A549 (cell line): ENCODE data around the gene RFX1.

Source experiments
- CHD2 ChIP-seq: fragments of 150-350 bp; IDR thresholded peaks from 2 replicates; pipeline ENCODE4 v1.6.1; 2014; ENCODE audit warnings: low read length; ENCODE audit not compliant: partially characterized antibody
- CTCF ChIP-seq: fragments of >200 bp; sonication (Bioruptor Twin); formaldehyde crosslinking; IDR thresholded peaks from 3 replicates; pipeline ENCODE4 v1.5.1; 2016
- GATA3 ChIP-seq: IDR thresholded peaks from 2 replicates; pipeline ENCODE4 v1.6.1; 2012; ENCODE audit warnings: borderline replicate concordance
- HEYL ChIP-seq: fragments of 250-450 bp; sonication (Bioruptor Pico); IDR thresholded peaks from 2 replicates; pipeline ENCODE4 v1.8.0; 2021; ENCODE audit warnings: mild to moderate bottlenecking, moderate library complexity
- KDM1A ChIP-seq: fragments of 200-600 bp; sonication (generic); IDR thresholded peaks from 2 replicates; pipeline ENCODE4 v1.6.1; 2016; ENCODE audit warnings: low read depth, mild to moderate bottlenecking
- MYC ChIP-seq: IDR thresholded peaks from 2 replicates; pipeline ENCODE4 v1.6.1; 2012; ENCODE audit warnings: mild to moderate bottlenecking, inconsistent platforms, low read length, improper control_type of control experiment, borderline replicate concordance
- POLR2A ChIP-seq: IDR thresholded peaks from 2 replicates; pipeline ENCODE4 v1.6.1; 2012; ENCODE audit warnings: mild to moderate bottlenecking, low read length
- SREBF2 ChIP-seq: fragments of 450-650 bp; IDR thresholded peaks from 2 replicates; pipeline ENCODE4 v1.6.1; 2014; ENCODE audit warnings: mild to moderate bottlenecking, moderate library complexity
- USF2 ChIP-seq: fragments of 450-650 bp; IDR thresholded peaks from 2 replicates; pipeline ENCODE4 v1.6.1; 2014; ENCODE audit warnings: antibody characterized with exemption
- ZC3H11A ChIP-seq: fragments of 450-650 bp; IDR thresholded peaks from 2 replicates; pipeline ENCODE4 v1.6.1; 2014; ENCODE audit warnings: antibody characterized with exemption, mild to moderate bottlenecking

GRCh38 chr19:14006766-14007562 is 844 bp upstream of the RFX1 start:
- no peak for TF ChIP-seq USF2
- no peak for TF ChIP-seq SREBF2
- TF ChIP-seq CTCF = no peak
- no peak; the same call in none of the 2 replicates for TF ChIP-seq POLR2A
- TF ChIP-seq MYC = no peak
- TF ChIP-seq HEYL = no peak
- no peak for TF ChIP-seq ZC3H11A
- TF ChIP-seq CHD2 = no peak
- TF ChIP-seq GATA3 = no peak
- no peak for TF ChIP-seq KDM1A
